B cell (primary cell): ENCODE data around the gene TTC1.

Experiments used
- EZH2 ChIP-seq: IDR thresholded peaks from 2 replicates; pipeline ENCODE4 v1.6.1; 2012; ENCODE audit warnings: borderline replicate concordance, low read depth, mild to moderate bottlenecking, moderate library complexity, low read length; ENCODE audit not compliant: insufficient read depth, poor library complexity, severe bottlenecking
- TF ChIP-seq, protein P1 (sequence below): fragments of 200-600 bp; IDR thresholded peaks from one replicate; pipeline ENCODE4 v1.8.0; 2022; ENCODE audit warnings: antibody characterized with exemption, mild to moderate bottlenecking

DNA sequence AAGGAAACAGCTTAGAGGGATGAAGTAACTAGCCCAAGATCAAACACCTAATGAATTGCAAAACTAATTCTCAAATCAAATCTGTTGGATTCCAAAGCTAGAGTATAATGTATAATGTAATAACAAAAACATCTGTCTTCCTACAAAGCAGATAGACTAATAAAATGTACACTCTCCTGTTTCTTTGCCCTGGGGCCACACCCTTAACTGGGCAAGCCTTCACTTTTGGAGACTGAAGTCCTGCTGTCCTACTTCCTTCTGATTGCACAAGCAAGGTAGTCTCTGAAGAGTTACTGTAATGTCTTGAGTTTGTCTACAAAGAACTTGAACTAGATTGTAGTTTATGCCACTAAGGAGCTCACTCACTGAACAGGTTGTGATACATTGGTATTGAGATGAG lies 2.5 kb downstream of the TTC1 start:
- TF ChIP-seq, protein P1, sequence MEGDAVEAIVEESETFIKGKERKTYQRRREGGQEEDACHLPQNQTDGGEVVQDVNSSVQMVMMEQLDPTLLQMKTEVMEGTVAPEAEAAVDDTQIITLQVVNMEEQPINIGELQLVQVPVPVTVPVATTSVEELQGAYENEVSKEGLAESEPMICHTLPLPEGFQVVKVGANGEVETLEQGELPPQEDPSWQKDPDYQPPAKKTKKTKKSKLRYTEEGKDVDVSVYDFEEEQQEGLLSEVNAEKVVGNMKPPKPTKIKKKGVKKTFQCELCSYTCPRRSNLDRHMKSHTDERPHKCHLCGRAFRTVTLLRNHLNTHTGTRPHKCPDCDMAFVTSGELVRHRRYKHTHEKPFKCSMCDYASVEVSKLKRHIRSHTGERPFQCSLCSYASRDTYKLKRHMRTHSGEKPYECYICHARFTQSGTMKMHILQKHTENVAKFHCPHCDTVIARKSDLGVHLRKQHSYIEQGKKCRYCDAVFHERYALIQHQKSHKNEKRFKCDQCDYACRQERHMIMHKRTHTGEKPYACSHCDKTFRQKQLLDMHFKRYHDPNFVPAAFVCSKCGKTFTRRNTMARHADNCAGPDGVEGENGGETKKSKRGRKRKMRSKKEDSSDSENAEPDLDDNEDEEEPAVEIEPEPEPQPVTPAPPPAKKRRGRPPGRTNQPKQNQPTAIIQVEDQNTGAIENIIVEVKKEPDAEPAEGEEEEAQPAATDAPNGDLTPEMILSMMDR, result no peak
- TF ChIP-seq EZH2, result no peak
